Mesenchymal stem cell (in vitro differentiated cells and primary cell): Measurements from ENCODE around the gene AGAP1.

Source experiments
- DNase-seq: peaks from one replicate; pipeline ENCODE4 v3.0.0-alpha.2; 2013
- H2AFZ ChIP-seq: one replicate; pipeline ENCODE4 v1.6.1; 2013; ENCODE audit warnings: low read depth, mild to moderate bottlenecking, control low read depth, inconsistent platforms, low read length, moderate library complexity
- H2AK5ac ChIP-seq: 2 replicates; pipeline ENCODE4 v1.6.1; 2013; ENCODE audit warnings: low read length, moderate library complexity, mild to moderate bottlenecking, inconsistent platforms; ENCODE audit not compliant: severe bottlenecking
- H2BK120ac ChIP-seq: one replicate; pipeline ENCODE4 v1.6.1; 2013; ENCODE audit warnings: low read depth, mild to moderate bottlenecking, inconsistent platforms, low read length, moderate library complexity
- H2BK12ac ChIP-seq, 2 experiments: one replicate each; pipeline ENCODE4 v1.6.1; 2013; ENCODE audit warnings: inconsistent platforms in 2 of 2, low read length in 2 of 2, mild to moderate bottlenecking in 2 of 2, moderate library complexity in 2 of 2, control low read depth in 1 of 2
- H2BK15ac ChIP-seq: one replicate; pipeline ENCODE4 v1.6.1; 2013; ENCODE audit warnings: mild to moderate bottlenecking, low read depth, inconsistent platforms; ENCODE audit not compliant: poor library complexity, severe bottlenecking
- H2BK5ac ChIP-seq: 2 replicates; pipeline ENCODE4 v1.6.1; 2013; ENCODE audit warnings: low read depth, mild to moderate bottlenecking, low read length, control low read depth, inconsistent platforms; ENCODE audit not compliant: poor library complexity, severe bottlenecking
- H3K14ac ChIP-seq, 2 experiments: one replicate each; pipeline ENCODE4 v1.6.1; 2013; ENCODE audit warnings: inconsistent platforms in 2 of 2, low read length in 2 of 2, control low read depth in 1 of 2, mild to moderate bottlenecking in 1 of 2, moderate library complexity in 1 of 2
- H3K18ac ChIP-seq, 2 experiments: one replicate each; pipeline ENCODE4 v1.6.1; 2013; ENCODE audit warnings: inconsistent platforms in 2 of 2, low read length in 2 of 2, control low read depth in 1 of 2, low read depth in 1 of 2, mild to moderate bottlenecking in 1 of 2
- H3K23ac ChIP-seq, 2 experiments: one replicate each; pipeline ENCODE4 v1.6.1; 2013; ENCODE audit warnings: inconsistent platforms in 2 of 2, low read length in 2 of 2, mild to moderate bottlenecking in 2 of 2, moderate library complexity in 2 of 2, control low read depth in 1 of 2
- H3K27ac ChIP-seq: 2 replicates; pipeline ENCODE4 v1.5.1; 2013; ENCODE audit warnings: mild to moderate bottlenecking, moderate library complexity, low read length, control low read depth, inconsistent platforms; ENCODE audit not compliant: poor library complexity, severe bottlenecking
- H3K27me3 ChIP-seq, 2 experiments: 2 replicates each; pipeline versions ENCODE4 v1.6.1 to v1.7.0; 2013; ENCODE audit warnings: low read length in 2 of 2, mild to moderate bottlenecking in 2 of 2, moderate library complexity in 2 of 2, control low read depth in 1 of 2, inconsistent platforms in 1 of 2; ENCODE audit not compliant: control insufficient read depth in 1 of 2, insufficient read depth in 1 of 2
- H3K36me3 ChIP-seq, 2 experiments: 2 replicates each; pipeline versions ENCODE4 v1.6.1 to v1.7.0; 2013; ENCODE audit warnings: low read length in 2 of 2, control low read depth in 1 of 2, inconsistent platforms in 1 of 2, low read depth in 1 of 2, mild to moderate bottlenecking in 1 of 2; ENCODE audit not compliant: insufficient read depth in 2 of 2, control insufficient read depth in 1 of 2
- H3K4ac ChIP-seq, 2 experiments: one replicate each; pipeline ENCODE4 v1.6.1; 2013; ENCODE audit warnings: inconsistent platforms in 2 of 2, low read length in 2 of 2, mild to moderate bottlenecking in 2 of 2, moderate library complexity in 2 of 2, control low read depth in 1 of 2, low read depth in 1 of 2
- H3K4me1 ChIP-seq: 2 replicates; pipeline ENCODE4 v1.6.1; 2013; ENCODE audit warnings: low read depth, low read length, control low read depth; ENCODE audit not compliant: control insufficient read depth, insufficient read depth
- H3K4me2 ChIP-seq: 2 replicates; pipeline ENCODE4 v1.6.1; 2013; ENCODE audit warnings: low read length, mild to moderate bottlenecking, inconsistent platforms; ENCODE audit not compliant: poor library complexity, severe bottlenecking
- H3K4me3 ChIP-seq, 2 experiments: 2 replicates each; pipeline versions ENCODE4 v1.5.1 to v1.7.0; 2013; ENCODE audit warnings: low read length in 2 of 2, mild to moderate bottlenecking in 2 of 2, control low read depth in 1 of 2, low read depth in 1 of 2; ENCODE audit not compliant: insufficient read depth in 1 of 2
- H3K79me1 ChIP-seq: replicated peaks from 2 replicates; pipeline ENCODE4 v1.6.1; 2013; ENCODE audit warnings: mild to moderate bottlenecking, control low read depth, low read length, inconsistent platforms; ENCODE audit not compliant: poor library complexity, severe bottlenecking
- H3K9ac ChIP-seq: 2 replicates; pipeline ENCODE4 v1.7.0; 2013; ENCODE audit warnings: mild to moderate bottlenecking, low read length, moderate library complexity
- H3K9me3 ChIP-seq: 2 replicates; pipeline ENCODE4 v1.7.0; 2013; ENCODE audit warnings: mild to moderate bottlenecking, low read length; ENCODE audit not compliant: control insufficient read depth
- H4K8ac ChIP-seq: one replicate; pipeline ENCODE4 v1.6.1; 2013; ENCODE audit warnings: inconsistent platforms, mild to moderate bottlenecking, low read length, moderate library complexity
- H4K91ac ChIP-seq: one replicate; pipeline ENCODE4 v1.6.1; 2013; ENCODE audit warnings: mild to moderate bottlenecking, low read length, inconsistent platforms
- WGBS: methylation state at CpG from one replicate; pipeline ENCODE4 v1.1.7; 2013; ENCODE audit warnings: mixed read lengths; 5-methylcytosine and 5-hydroxymethylcytosine counted together

Gene AGAP1

GRCh38 chr2:235768606-235769005 is 274.8 kb downstream of the AGAP1 start:
- H3K4ac ChIP-seq = no peak overlapping the region
- no peak overlapping the region for H2BK12ac ChIP-seq
- no peak overlapping the region for H2BK5ac ChIP-seq
- H3K4me2 ChIP-seq = no peak overlapping the region
- DNase-seq = no peak
- no peak overlapping the region for H3K9ac ChIP-seq
- no peak overlapping the region for H4K91ac ChIP-seq
- H3K36me3 ChIP-seq = peaks cover 18% of the 10 kb centered on the region in 2 experiments
- H3K27me3 ChIP-seq = no peaks in the 10 kb centered on the region
- no peak overlapping the region for H2BK15ac ChIP-seq
- no peaks in the 10 kb centered on the region for H3K9me3 ChIP-seq
- no peak overlapping the region for H2AK5ac ChIP-seq
- H3K79me1 ChIP-seq = no peaks in the 10 kb centered on the region
- no peak overlapping the region for H4K8ac ChIP-seq
- no peak overlapping the region for H2BK120ac ChIP-seq
- no peak overlapping the region for H3K23ac ChIP-seq
- peaks cover 13% of the 10 kb centered on the region for H3K4me1 ChIP-seq
- H3K27ac ChIP-seq = no peak overlapping the region
- H3K4me3 ChIP-seq = no peak overlapping the region
- 96% methylated on average over 13 of the region's 13 CpGs for WGBS
- no peak overlapping the region for H2AFZ ChIP-seq
- H3K18ac ChIP-seq = no peak overlapping the region
- no peak overlapping the region for H3K14ac ChIP-seq

- H4K91ac ChIP-seq = no peak overlapping the region
- no peak overlapping the region for H2BK5ac ChIP-seq
- no peaks in the 10 kb centered on the region for H3K9me3 ChIP-seq
- H3K36me3 ChIP-seq = peaks cover 13 to 17% of the 10 kb centered on the region in 2 experiments
- no peak overlapping the region for H2AFZ ChIP-seq
- no peak for DNase-seq
- H3K4me3 ChIP-seq = no peak overlapping the region
- H2BK120ac ChIP-seq = no peak overlapping the region
- H2BK15ac ChIP-seq = no peak overlapping the region
- no peak overlapping the region for H2BK12ac ChIP-seq
- H3K23ac ChIP-seq = no peak overlapping the region
- H3K18ac ChIP-seq = no peak overlapping the region
- H3K4ac ChIP-seq = no peak overlapping the region
- H3K4me1 ChIP-seq = peaks cover 13% of the 10 kb centered on the region
- no peaks in the 10 kb centered on the region for H3K27me3 ChIP-seq
- no peak overlapping the region for H3K4me2 ChIP-seq
- no peak overlapping the region for H4K8ac ChIP-seq
- no peak overlapping the region for H3K14ac ChIP-seq
- 98% methylated on average over 7 of the region's 7 CpGs for WGBS
- H2AK5ac ChIP-seq = no peak overlapping the region
- no peaks in the 10 kb centered on the region for H3K79me1 ChIP-seq
- H3K9ac ChIP-seq = no peak overlapping the region
- H3K27ac ChIP-seq = no peak overlapping the region
These were observed 275.2 kb downstream of the AGAP1 start for GRCh38 chr2:235769046-235769445.

GRCh38 chr2:235770909-235771820 is 277.3 kb downstream of the AGAP1 start:
- Histone ChIP-seq H2AFZ (no peak overlapping the region), H3K4me2 (no peak overlapping the region), H3K4me1 (peaks cover 7% of the 10 kb centered on the region), H4K8ac (no peak overlapping the region), H4K91ac (no peak overlapping the region), H3K79me1 (peaks cover 5% of the 10 kb centered on the region), H2BK120ac (no peak overlapping the region), H3K4ac (no peak overlapping the region), H3K9ac (no peak overlapping the region), H2BK5ac (no peak overlapping the region), H3K36me3 (peaks cover 11 to 23% of the 10 kb centered on the region in 2 experiments), H2BK12ac (no peak overlapping the region), H3K27me3 (no peaks in the 10 kb centered on the region), H3K18ac (no peak overlapping the region), H3K27ac (no peak overlapping the region), H3K14ac (no peak overlapping the region), H3K23ac (no peak overlapping the region), H3K4me3 (no peak overlapping the region), H2AK5ac (no peak overlapping the region), H2BK15ac (no peak overlapping the region), H3K9me3 (no peaks in the 10 kb centered on the region)
- no peak for DNase-seq
- WGBS = 97% methylated on average over 23 of the region's 23 CpGs

GRCh38 chr2:235773188-235773928 is 279.5 kb downstream of the AGAP1 start:
- Histone ChIP-seq H3K14ac (no peak overlapping the region), H3K4ac (no peak overlapping the region), H2AFZ (no peak overlapping the region), H3K36me3 (peaks cover 18 to 32% of the 10 kb centered on the region in 2 experiments), H3K4me1 (peaks cover 6% of the 10 kb centered on the region), H3K4me3 (no peak overlapping the region), H3K9ac (no peak overlapping the region), H4K91ac (no peak overlapping the region), H3K27me3 (no peaks in the 10 kb centered on the region), H4K8ac (no peak overlapping the region), H3K18ac (no peak overlapping the region), H3K79me1 (peaks cover 5% of the 10 kb centered on the region), H3K23ac (no peak overlapping the region), H2BK15ac (no peak overlapping the region), H2BK5ac (no peak overlapping the region), H3K9me3 (no peaks in the 10 kb centered on the region), H3K4me2 (no peak overlapping the region), H3K27ac (no peak overlapping the region), H2AK5ac (no peak overlapping the region), H2BK12ac (no peak overlapping the region), H2BK120ac (no peak overlapping the region)
- no peak for DNase-seq
- WGBS = 93% methylated on average over 3 of the region's 9 CpGs
